Measurements from ENCODE around the gene KCNA3.
"Not testable (repeated sequence)": the region's sequence is repeated elsewhere in the genome, so short reads cannot be mapped to it uniquely, and the experiment has no call there.

KCNA3 gene

GRCh38 chr1:110677526-110677925 lies 2.8 kb upstream of the KCNA3 start:
- no peak for DNase-seq

GRCh38 chr1:110676970-110677369 lies 2.2 kb upstream of the KCNA3 start:
- no peak for DNase-seq

- DNase-seq: peak; percentile 6
Observed at GRCh38 chr1:110675060-110675791, 486 bp upstream of the KCNA3 start.

- peak; percentile 43 for DNase-seq
Observed at GRCh38 chr1:110673805-110674336, 869 bp downstream of the KCNA3 start.

GRCh38 chr1:110673197-110673701 lies 1.5 kb downstream of the KCNA3 start:
- DNase-seq: peak; percentile 33

GRCh38 chr1:110672753-110673108 lies 2.0 kb downstream of the KCNA3 start:
- peak; percentile 14 for DNase-seq

- peak; percentile 81 for DNase-seq
Observed at GRCh38 chr1:110672001-110672752, 2.6 kb downstream of the KCNA3 start.

- DNase-seq: no peak
Observed at GRCh38 chr1:110671361-110671760, 3.4 kb downstream of the KCNA3 start.

GRCh38 chr1:110668549-110668948 lies 6.2 kb downstream of the KCNA3 start:
- DNase-seq: no peak

GRCh38 chr1:110667776-110668175 lies 7.0 kb downstream of the KCNA3 start:
- no peak for DNase-seq

- DNase-seq: no peak
Observed at GRCh38 chr1:110663241-110663640, 11.5 kb downstream of the KCNA3 start.

GRCh38 chr1:110659559-110659958 lies 15.2 kb downstream of the KCNA3 start:
- DNase-seq: not testable (repeated sequence)

GRCh38 chr1:110657351-110657750 lies 17.4 kb downstream of the KCNA3 start:
- no peak for DNase-seq

GRCh38 chr1:110650609-110651008 lies 24.1 kb downstream of the KCNA3 start:
- DNase-seq: no peak

- DNase-seq: no peak
Observed at GRCh38 chr1:110648417-110648816, 26.3 kb downstream of the KCNA3 start.

GRCh38 chr1:110647254-110647891 lies 27.4 kb downstream of the KCNA3 start:
- DNase-seq: no peak

- no peak for DNase-seq
Observed at GRCh38 chr1:110645821-110646735, 28.7 kb downstream of the KCNA3 start.

GRCh38 chr1:110645211-110645610 lies 29.5 kb downstream of the KCNA3 start:
- no peak for DNase-seq

GRCh38 chr1:110643879-110644472 lies 30.8 kb downstream of the KCNA3 start:
- DNase-seq: no peak

GRCh38 chr1:110639724-110640386 lies 34.9 kb downstream of the KCNA3 start:
- no peak for DNase-seq

- no peak for DNase-seq
Observed at GRCh38 chr1:110638556-110638955, 36.2 kb downstream of the KCNA3 start.

Data from stimulated activated CD4-positive, alpha-beta T cell treated with anti-CD3 and anti-CD28 coated beads, Interleukin-15, amount 100 ng/mL, for 24 hours (primary cell).